ENCODE data around the gene WDR82.

Gene WDR82

GRCh38 chr3:52232279-52233107 lies 46.0 kb downstream of the WDR82 start:
- TF ChIP-seq, protein P1, sequence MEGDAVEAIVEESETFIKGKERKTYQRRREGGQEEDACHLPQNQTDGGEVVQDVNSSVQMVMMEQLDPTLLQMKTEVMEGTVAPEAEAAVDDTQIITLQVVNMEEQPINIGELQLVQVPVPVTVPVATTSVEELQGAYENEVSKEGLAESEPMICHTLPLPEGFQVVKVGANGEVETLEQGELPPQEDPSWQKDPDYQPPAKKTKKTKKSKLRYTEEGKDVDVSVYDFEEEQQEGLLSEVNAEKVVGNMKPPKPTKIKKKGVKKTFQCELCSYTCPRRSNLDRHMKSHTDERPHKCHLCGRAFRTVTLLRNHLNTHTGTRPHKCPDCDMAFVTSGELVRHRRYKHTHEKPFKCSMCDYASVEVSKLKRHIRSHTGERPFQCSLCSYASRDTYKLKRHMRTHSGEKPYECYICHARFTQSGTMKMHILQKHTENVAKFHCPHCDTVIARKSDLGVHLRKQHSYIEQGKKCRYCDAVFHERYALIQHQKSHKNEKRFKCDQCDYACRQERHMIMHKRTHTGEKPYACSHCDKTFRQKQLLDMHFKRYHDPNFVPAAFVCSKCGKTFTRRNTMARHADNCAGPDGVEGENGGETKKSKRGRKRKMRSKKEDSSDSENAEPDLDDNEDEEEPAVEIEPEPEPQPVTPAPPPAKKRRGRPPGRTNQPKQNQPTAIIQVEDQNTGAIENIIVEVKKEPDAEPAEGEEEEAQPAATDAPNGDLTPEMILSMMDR (IDR thresholded peaks at IDR 0.05; ENCODE audit: low read depth, low read length): no peak
- DNase-seq (ENCODE audit: extremely low read depth, low read depth): no peak

DNA sequence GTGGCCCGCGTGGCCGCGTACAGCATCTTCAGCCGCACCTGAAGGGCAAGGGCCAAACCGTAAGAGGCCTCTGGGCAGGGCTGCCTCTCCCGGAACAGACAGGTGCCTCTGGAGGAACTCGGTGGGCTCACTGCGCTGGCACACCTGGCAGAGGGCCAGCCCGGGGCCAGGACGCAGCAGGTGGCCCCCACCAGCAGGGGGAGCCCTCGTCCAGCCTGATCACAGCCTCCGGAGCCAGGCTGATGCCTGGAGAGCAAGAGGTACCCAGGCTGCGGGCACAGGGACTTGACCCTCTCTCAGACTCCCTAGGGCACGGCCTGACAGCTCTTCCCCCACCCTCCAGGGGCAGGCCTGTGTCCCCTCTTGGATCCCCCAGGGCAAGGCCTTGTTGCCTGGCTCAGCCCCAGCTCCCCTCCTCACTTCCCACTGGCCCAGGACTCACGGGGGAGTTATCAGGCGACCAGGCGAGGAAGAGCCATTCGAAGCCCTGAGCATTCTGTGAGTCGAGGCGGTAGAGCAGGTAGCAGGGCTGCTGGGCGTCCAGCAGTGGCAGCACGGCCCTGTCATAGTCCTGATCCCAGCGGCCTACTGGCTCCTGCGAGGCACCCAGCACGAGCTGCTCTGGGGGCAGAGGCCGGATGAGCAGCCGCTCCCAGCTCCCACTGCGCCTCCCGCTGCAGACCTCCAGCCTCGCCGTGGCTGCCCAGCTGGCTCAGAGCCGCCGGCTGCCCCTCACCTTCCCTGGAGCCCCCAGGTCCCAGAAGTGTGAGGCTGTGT lies 46.8 kb downstream of the WDR82 start:
- DNase-seq (ENCODE audit: extremely low read depth, low read depth): no peak
- TF ChIP-seq, protein P1 (IDR thresholded peaks at IDR 0.05; ENCODE audit: low read depth, low read length): peak; percentile 83

GRCh38 chr3:52230889-52231499 lies 47.5 kb downstream of the WDR82 start:
- TF ChIP-seq, protein P1 (IDR thresholded peaks at IDR 0.05; ENCODE audit: low read depth, low read length): no peak
- no peak for DNase-seq (ENCODE audit: extremely low read depth, low read depth)

DNA sequence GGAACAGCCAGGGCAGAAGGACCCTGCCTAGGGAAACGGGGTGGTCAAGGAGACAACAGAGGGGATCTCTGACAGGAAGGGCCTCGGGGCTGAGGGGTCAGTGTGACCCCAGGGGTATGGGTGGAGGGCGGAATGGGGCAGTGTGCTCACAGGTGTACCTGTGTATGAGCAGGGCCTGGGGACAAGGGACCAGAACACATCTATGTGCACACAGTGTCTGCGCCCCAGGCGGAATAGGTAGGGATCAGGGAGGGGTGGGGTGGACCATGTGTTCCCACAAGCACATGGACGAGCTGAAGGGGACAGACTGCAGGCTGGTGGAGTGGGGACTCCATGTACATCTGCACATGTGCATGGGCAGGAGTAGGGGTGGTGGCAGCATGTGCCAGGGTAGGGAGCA lies 48.0 kb downstream of the WDR82 start:
- no peak for DNase-seq (ENCODE audit: extremely low read depth, low read depth)
- TF ChIP-seq, protein P1 (IDR thresholded peaks at IDR 0.05; ENCODE audit: low read depth, low read length): no peak

DNA sequence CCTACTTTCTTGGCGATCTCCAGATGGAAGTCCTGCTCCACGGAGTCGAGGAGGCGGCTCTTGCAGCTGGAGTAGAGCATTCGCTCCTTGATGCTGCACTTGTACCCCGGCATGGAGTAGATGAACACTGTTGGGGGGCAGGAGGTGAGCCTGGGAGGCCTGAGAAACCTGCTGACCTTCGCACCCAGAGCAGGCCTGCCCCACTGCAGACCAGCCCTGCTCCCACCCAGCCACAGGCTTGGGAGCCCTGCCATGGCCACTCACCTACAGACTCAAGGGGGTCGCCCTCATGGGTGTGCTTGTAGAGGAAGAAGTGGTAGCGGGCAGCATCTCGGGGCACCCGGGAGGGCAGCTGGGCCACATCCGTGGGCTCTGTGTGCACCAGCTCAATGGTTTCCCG lies 48.8 kb downstream of the WDR82 start:
- TF ChIP-seq, protein P1 (IDR thresholded peaks at IDR 0.05; ENCODE audit: low read depth, low read length): no peak
- DNase-seq (ENCODE audit: extremely low read depth, low read depth): no peak

- TF ChIP-seq, protein P1 (IDR thresholded peaks at IDR 0.05; ENCODE audit: low read depth, low read length): no peak
- no peak for DNase-seq (ENCODE audit: extremely low read depth, low read depth)
Observed at GRCh38 chr3:52228751-52229291, 49.6 kb downstream of the WDR82 start.

All from AG09319 (cell line).